SK-N-SH treated with all-trans-retinoic acid at 6 μM for 48 hours (cell line): Measurements from ENCODE around the gene COBL.

Experiments used
- ATAC-seq: fragments of 200-7000 bp; cut with Tn5 transposase; 3 replicates; pipeline ENCODE4 v1.9.1; 2020; ENCODE audit warnings: mild to moderate bottlenecking, moderate library complexity
- ARNTL ChIP-seq: fragments of 450-650 bp; formaldehyde crosslinking; IDR thresholded peaks from 2 replicates; pipeline ENCODE4 v1.5.0; 2020; ENCODE audit warnings: low read depth, mild to moderate bottlenecking, moderate library complexity, borderline replicate concordance
- BACH2 ChIP-seq: fragments of 250-450 bp; sonication (Bioruptor Pico); IDR thresholded peaks from 2 replicates; pipeline ENCODE4 v1.9.0; 2021; ENCODE audit warnings: mild to moderate bottlenecking, borderline replicate concordance
- CREB5 ChIP-seq: fragments of 250-450 bp; sonication (Bioruptor Pico); IDR thresholded peaks from 2 replicates; pipeline ENCODE4 v1.5.1; 2020; ENCODE audit warnings: low read depth, mild to moderate bottlenecking, moderate library complexity
- CSDC2 ChIP-seq: fragments of 250-450 bp; sonication (Bioruptor Pico); IDR thresholded peaks from 2 replicates; pipeline ENCODE4 v1.5.0; 2020; ENCODE audit warnings: mild to moderate bottlenecking, moderate library complexity
- CSRNP3 ChIP-seq: fragments of 250-450 bp; sonication (Bioruptor Pico); IDR thresholded peaks from 2 replicates; pipeline ENCODE4 v1.5.1; 2021; ENCODE audit warnings: mild to moderate bottlenecking, moderate library complexity
- ESRRG ChIP-seq: fragments of 250-450 bp; sonication (Bioruptor Pico); IDR thresholded peaks from 2 replicates; pipeline ENCODE4 v1.6.1; 2021; ENCODE audit warnings: mild to moderate bottlenecking
- GLIS3 ChIP-seq: fragments of 250-450 bp; sonication (Bioruptor Pico); IDR thresholded peaks from 2 replicates; pipeline ENCODE4 v1.5.0; 2020; ENCODE audit warnings: mild to moderate bottlenecking, moderate library complexity
- OSR1 ChIP-seq: fragments of 250-450 bp; sonication (Bioruptor Pico); IDR thresholded peaks from 2 replicates; pipeline ENCODE4 v1.8.0; 2022; ENCODE audit warnings: moderate library complexity, mild to moderate bottlenecking, inconsistent platforms
- PATZ1 ChIP-seq: fragments of 250-450 bp; sonication (Bioruptor Pico); IDR thresholded peaks from 2 replicates; pipeline ENCODE4 v1.8.0; 2020; ENCODE audit warnings: mild to moderate bottlenecking, moderate library complexity, borderline replicate concordance
- POU6F1 ChIP-seq: fragments of 250-450 bp; sonication (Bioruptor Pico); IDR thresholded peaks from 2 replicates; pipeline ENCODE4 v1.8.0; 2021; ENCODE audit warnings: low read depth, mild to moderate bottlenecking, moderate library complexity, borderline replicate concordance
- PPARA ChIP-seq: fragments of 250-450 bp; sonication (Bioruptor Pico); IDR thresholded peaks from 2 replicates; pipeline ENCODE4 v1.5.0; 2020; ENCODE audit warnings: mild to moderate bottlenecking, borderline replicate concordance
- RARB ChIP-seq: fragments of 250-450 bp; sonication (Bioruptor Pico); IDR thresholded peaks from 2 replicates; pipeline ENCODE4 v1.8.0; 2021; ENCODE audit warnings: mild to moderate bottlenecking, moderate library complexity
- SNAI2 ChIP-seq: fragments of 250-450 bp; sonication (Bioruptor Pico); IDR thresholded peaks from 2 replicates; pipeline ENCODE4 v1.5.0; 2020; ENCODE audit warnings: mild to moderate bottlenecking, moderate library complexity
- TCF4 ChIP-seq: fragments of 250-450 bp; sonication (Bioruptor Pico); IDR thresholded peaks from 2 replicates; pipeline ENCODE4 v1.8.0; 2021; ENCODE audit warnings: mild to moderate bottlenecking, moderate library complexity, borderline replicate concordance
- TOX ChIP-seq: fragments of 250-450 bp; sonication (Bioruptor Pico); IDR thresholded peaks from 2 replicates; pipeline ENCODE4 v1.8.0; 2021; ENCODE audit warnings: mild to moderate bottlenecking, moderate library complexity, borderline replicate concordance
- TSHZ2 ChIP-seq: fragments of 250-450 bp; sonication (Bioruptor Pico); IDR thresholded peaks from 2 replicates; pipeline ENCODE4 v1.5.0; 2020; ENCODE audit warnings: mild to moderate bottlenecking, moderate library complexity
- ZC3H10 ChIP-seq: fragments of 250-450 bp; sonication (Bioruptor Pico); IDR thresholded peaks from 2 replicates; pipeline ENCODE4 v1.5.1; 2021; ENCODE audit warnings: mild to moderate bottlenecking, moderate library complexity
- ZFP3 ChIP-seq: fragments of 250-450 bp; sonication (Bioruptor Pico); IDR thresholded peaks from 2 replicates; pipeline ENCODE4 v1.5.0; 2020; ENCODE audit warnings: mild to moderate bottlenecking, moderate library complexity
- ZFP30 ChIP-seq: fragments of 450-650 bp; formaldehyde crosslinking; IDR thresholded peaks from 2 replicates; pipeline ENCODE4 v1.5.0; 2022; ENCODE audit warnings: mild to moderate bottlenecking, moderate library complexity
- ZNF565 ChIP-seq: fragments of 450-650 bp; formaldehyde crosslinking; conservative IDR thresholded peaks from 2 replicates; pipeline ENCODE4 v1.5.0; 2020; ENCODE audit warnings: low read depth, mild to moderate bottlenecking, moderate library complexity
- ZNF70 ChIP-seq: fragments of 450-650 bp; formaldehyde crosslinking; IDR thresholded peaks from 2 replicates; pipeline ENCODE4 v1.5.0; 2020; ENCODE audit warnings: mild to moderate bottlenecking, moderate library complexity
- ZNF8 ChIP-seq: fragments of 450-650 bp; formaldehyde crosslinking; IDR thresholded peaks from 2 replicates; pipeline ENCODE4 v1.5.0; 2020; ENCODE audit warnings: mild to moderate bottlenecking, moderate library complexity

Gene COBL

GRCh38 chr7:50988988-50989387, 327.6 kb downstream of the COBL start:
- TF ChIP-seq ZNF70 (CRISPR knock-in tag) (no peak), TCF4 (no peak), CSRNP3 (CRISPR knock-in tag) (no peak), ZFP3 (no peak), CREB5 (CRISPR knock-in tag) (no peak)
- no peak for ATAC-seq

- ATAC-seq, result no peak
- TF ChIP-seq ARNTL (CRISPR knock-in tag), result no peak
- no peak for TF ChIP-seq TOX
- TF ChIP-seq ZNF70 (CRISPR knock-in tag), result no peak
- TF ChIP-seq ZNF565, result no peak
- no peak for TF ChIP-seq PPARA
- TF ChIP-seq TSHZ2 (CRISPR knock-in tag), result no peak
- no peak for TF ChIP-seq ZC3H10
- TF ChIP-seq CREB5 (CRISPR knock-in tag), result no peak
- TF ChIP-seq ESRRG, result no peak
These were observed 328.1 kb downstream of the COBL start for GRCh38 chr7:50988465-50988864.

- no peak for ATAC-seq
- TF ChIP-seq ZFP3 (no peak), RARB (CRISPR knock-in tag) (no peak), TSHZ2 (CRISPR knock-in tag) (no peak), ZNF565 (no peak), OSR1 (CRISPR knock-in tag) (no peak), ZC3H10 (no peak), PATZ1 (no peak), GLIS3 (CRISPR knock-in tag) (no peak), TOX (no peak), ZFP30 (CRISPR knock-in tag) (no peak), BACH2 (CRISPR knock-in tag) (no peak), TCF4 (no peak), PPARA (no peak), SNAI2 (CRISPR knock-in tag) (no peak), ZNF8 (CRISPR knock-in tag) (no peak), CSDC2 (CRISPR knock-in tag) (no peak), CSRNP3 (CRISPR knock-in tag) (no peak), POU6F1 (CRISPR knock-in tag) (no peak), CREB5 (CRISPR knock-in tag) (no peak)
These were observed 331.5 kb downstream of the COBL start for GRCh38 chr7:50985096-50985495.
